Keratinocyte (primary cell): Measurements from ENCODE around the gene RSPH9.
"Not testable (repeated sequence)": the region's sequence is repeated elsewhere in the genome, so short reads cannot be mapped to it uniquely, and the experiment has no call there.

ENCODE experiments used
- EZH2 ChIP-seq: IDR thresholded peaks from one replicate; pipeline ENCODE4 v1.6.1; 2012; ENCODE audit warnings: inconsistent platforms, mild to moderate bottlenecking, low read length, moderate library complexity
- TF ChIP-seq, protein P1 (sequence below), 3 experiments: IDR thresholded peaks in 1 of 3; conservative IDR thresholded peaks in 1 of 3; optimal IDR thresholded peaks in 1 of 3; 2 replicates in 2 of 3; 3 replicates in 1 of 3; pipeline versions ENCODE3 to v1.5.1; 2011; ENCODE audit warnings: low read length in 3 of 3, mild to moderate bottlenecking in 3 of 3, moderate library complexity in 2 of 3, control low read depth in 1 of 3, inconsistent platforms in 1 of 3; ENCODE audit not compliant: insufficient read depth in 2 of 3; ENCODE audit errors: extremely low read depth in 1 of 3

DNA sequence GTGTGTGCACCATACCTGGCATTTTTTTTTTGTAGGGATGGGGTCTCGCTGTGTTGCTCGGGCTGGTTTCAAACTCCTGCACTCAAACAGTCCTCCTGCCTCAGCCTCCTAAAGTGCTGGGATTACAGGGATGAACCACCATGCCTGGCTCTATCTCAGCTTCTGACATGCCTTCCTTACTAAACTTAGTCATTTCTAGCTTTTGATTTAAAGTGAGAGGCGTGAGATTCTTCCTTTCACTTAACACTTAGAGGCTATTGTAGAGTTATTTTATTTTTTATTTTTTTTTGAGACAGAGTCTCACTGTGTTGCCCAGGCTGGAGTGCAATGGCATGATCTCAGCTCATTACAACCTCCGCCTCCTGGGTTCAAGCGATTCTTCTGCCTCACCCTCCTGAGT, 18.1 kb downstream of the RSPH9 start:
- TF ChIP-seq, protein P1, sequence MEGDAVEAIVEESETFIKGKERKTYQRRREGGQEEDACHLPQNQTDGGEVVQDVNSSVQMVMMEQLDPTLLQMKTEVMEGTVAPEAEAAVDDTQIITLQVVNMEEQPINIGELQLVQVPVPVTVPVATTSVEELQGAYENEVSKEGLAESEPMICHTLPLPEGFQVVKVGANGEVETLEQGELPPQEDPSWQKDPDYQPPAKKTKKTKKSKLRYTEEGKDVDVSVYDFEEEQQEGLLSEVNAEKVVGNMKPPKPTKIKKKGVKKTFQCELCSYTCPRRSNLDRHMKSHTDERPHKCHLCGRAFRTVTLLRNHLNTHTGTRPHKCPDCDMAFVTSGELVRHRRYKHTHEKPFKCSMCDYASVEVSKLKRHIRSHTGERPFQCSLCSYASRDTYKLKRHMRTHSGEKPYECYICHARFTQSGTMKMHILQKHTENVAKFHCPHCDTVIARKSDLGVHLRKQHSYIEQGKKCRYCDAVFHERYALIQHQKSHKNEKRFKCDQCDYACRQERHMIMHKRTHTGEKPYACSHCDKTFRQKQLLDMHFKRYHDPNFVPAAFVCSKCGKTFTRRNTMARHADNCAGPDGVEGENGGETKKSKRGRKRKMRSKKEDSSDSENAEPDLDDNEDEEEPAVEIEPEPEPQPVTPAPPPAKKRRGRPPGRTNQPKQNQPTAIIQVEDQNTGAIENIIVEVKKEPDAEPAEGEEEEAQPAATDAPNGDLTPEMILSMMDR (optimal IDR thresholded peaks at IDR 0.05 in 1 of 3, IDR thresholded peaks at IDR 0.05 in 1 of 3, conservative IDR thresholded peaks at IDR 0.05 in 1 of 3; ENCODE audit: extremely low read depth in 1 of 3, insufficient read depth in 2 of 3, low read length in 3 of 3): not testable (repeated sequence)
- not testable (repeated sequence) for TF ChIP-seq EZH2
